ENCODE results near the gene CSPG4. TPM values are rescaled to one million over a fixed set of nuclear protein-coding genes. Genes with fewer than 3 reads are reported as not detected.
"Not testable (repeated sequence)": the region's sequence is repeated elsewhere in the genome, so short reads cannot be mapped to it uniquely, and the experiment has no call there.

Gene CSPG4
- total RNA-seq, 1 experiment from 2014 or later = 17.5 TPM

- Histone ChIP-seq H3K27ac (ENCODE audit: low read length) (no peak overlapping the region), H3K4me1 (ENCODE audit: control insufficient read depth, insufficient read depth, low read length) (peaks cover 5% of the 10 kb centered on the region; the same call in 1 of the 2 replicates)
- no peak for DNase-seq (ENCODE audit: low read depth, low spot score)
Observed at GRCh38 chr15:75732177-75732808, 19.6 kb upstream of the CSPG4 start.

GRCh38 chr15:75731248-75732151, 18.9 kb upstream of the CSPG4 start:
- in situ Hi-C loops (cut with HindIII; ENCODE audit: low pct_unique_long_range_greater_than_20kb, low sequenced_read_pairs) (no loop called here), intact Hi-C loops (cut with micrococcal nuclease; ENCODE audit: unreplicated experiment) (no loop called here)
- no peaks in the 10 kb centered on the region for H3K36me3 ChIP-seq (ENCODE audit: control insufficient read depth, insufficient read depth, low read length)
- no peaks in the 10 kb centered on the region for H3K9me3 ChIP-seq (ENCODE audit: control insufficient read depth, insufficient read depth, low read depth, low read length)
- no TSS peak for BruUV-seq (replicated peaks)
- no peak overlapping the region for H3K27ac ChIP-seq (ENCODE audit: low read length)
- ATAC-seq (no peak), DNase-seq (ENCODE audit: low read depth, low spot score) (no peak)
- H3K27me3 ChIP-seq (ENCODE audit: control insufficient read depth, insufficient read depth, low read length) = no peaks in the 10 kb centered on the region
- no peak for TF ChIP-seq REST (IDR thresholded peaks at IDR 0.05; ENCODE audit: insufficient read depth in 1 of 2, low read depth in 2 of 2, low read length in 1 of 2)
- no peak for TF ChIP-seq SIN3A (IDR thresholded peaks at IDR 0.05; ENCODE audit: borderline replicate concordance, insufficient read depth, low read depth, low read length)
- peak; percentile 22 for TF ChIP-seq CTCF (IDR thresholded peaks at IDR 0.05)
- POLR2A ChIA-PET = no interaction called here
- H3K4me3 ChIP-seq (ENCODE audit: low read depth in 2 of 2, low read length in 2 of 2) = no peak overlapping the region
- CTCF ChIA-PET = no interaction called here
- H3K4me1 ChIP-seq (ENCODE audit: control insufficient read depth, insufficient read depth, low read length) = peaks cover 5% of the 10 kb centered on the region; the same call in 1 of the 2 replicates

More at GRCh38 chr15:75732177-75732808, 19.6 kb upstream of the CSPG4 start:
- no TSS peak for BruUV-seq (replicated peaks)
- H3K27me3 ChIP-seq (ENCODE audit: control insufficient read depth, insufficient read depth, low read length) = no peaks in the 10 kb centered on the region
- intact Hi-C loops (cut with micrococcal nuclease; ENCODE audit: unreplicated experiment) = no loop called here
- H3K36me3 ChIP-seq (ENCODE audit: control insufficient read depth, insufficient read depth, low read length) = no peaks in the 10 kb centered on the region
- H3K9me3 ChIP-seq (ENCODE audit: control insufficient read depth, insufficient read depth, low read depth, low read length) = no peaks in the 10 kb centered on the region
- CTCF ChIA-PET = interaction anchor here (0.6 to 1.0 kb wide), 5 partner anchors 14 to 689 kb away, joined by 3 to 4 read pairs (median 3); no protein-coding TSS in a partner anchor
- no peak overlapping the region for H3K4me3 ChIP-seq (ENCODE audit: low read depth in 2 of 2, low read length in 2 of 2)
- ATAC-seq = peak; percentile 30
- in situ Hi-C loops (cut with HindIII; ENCODE audit: low pct_unique_long_range_greater_than_20kb, low sequenced_read_pairs) = no loop called here
- POLR2A ChIA-PET = no interaction called here
- TF ChIP-seq TCF7L2 (IDR thresholded peaks at IDR 0.05; ENCODE audit: low read depth, low read length) (no peak), SIN3A (IDR thresholded peaks at IDR 0.05; ENCODE audit: borderline replicate concordance, insufficient read depth, low read depth, low read length) (no peak)

GRCh38 chr15:75730376-75731247, 18.0 kb upstream of the CSPG4 start:
- H3K27ac ChIP-seq (ENCODE audit: low read length); in situ Hi-C loops (cut with HindIII; ENCODE audit: low pct_unique_long_range_greater_than_20kb, low sequenced_read_pairs); BruUV-seq (replicated peaks); H3K27me3 ChIP-seq (ENCODE audit: control insufficient read depth, insufficient read depth, low read length); intact Hi-C loops (cut with micrococcal nuclease; ENCODE audit: unreplicated experiment); ATAC-seq; H3K9me3 ChIP-seq (ENCODE audit: control insufficient read depth, insufficient read depth, low read depth, low read length); H3K4me1 ChIP-seq (ENCODE audit: control insufficient read depth, insufficient read depth, low read length); H3K4me3 ChIP-seq (ENCODE audit: low read depth in 2 of 2, low read length in 2 of 2); H3K36me3 ChIP-seq (ENCODE audit: control insufficient read depth, insufficient read depth, low read length); POLR2A ChIA-PET; DNase-seq (ENCODE audit: low read depth, low spot score): not testable (repeated sequence)
- CTCF ChIA-PET = interaction anchor here (0.6 kb wide), 1 partner anchor 189 kb away, joined by 3 read pairs; no protein-coding TSS in a partner anchor

All from Panc1 (cell line).